LNCaP clone FGC (cell line): Measurements from ENCODE around the gene STK35.
"Not testable (repeated sequence)": the region's sequence is repeated elsewhere in the genome, so short reads cannot be mapped to it uniquely, and the experiment has no call there.

Source experiments
- DNase-seq: peaks from one replicate; pipeline ENCODE4 v3.0.0-alpha.2; 2011; ENCODE audit warnings: low read depth
- H3K4me3 ChIP-seq: 2 replicates; pipeline ENCODE4 v1.5.1; 2011; ENCODE audit warnings: mild to moderate bottlenecking, low read depth, low read length, control low read depth
- CTCF ChIP-seq: IDR thresholded peaks from 2 replicates; pipeline ENCODE4 v1.5.1; 2012; ENCODE audit warnings: mild to moderate bottlenecking; ENCODE audit not compliant: control insufficient read depth, insufficient read depth; ENCODE audit errors: extremely low read depth

The STK35 gene

GRCh38 chr20:2164966-2165365 lies 63.3 kb downstream of the STK35 start:
- no peak for TF ChIP-seq CTCF
- H3K4me3 ChIP-seq = no peak overlapping the region
- no peak for DNase-seq

GRCh38 chr20:2165871-2166270 lies 64.2 kb downstream of the STK35 start:
- no peak for TF ChIP-seq CTCF
- no peak for DNase-seq

GRCh38 chr20:2167112-2167511 lies 65.5 kb downstream of the STK35 start:
- no peak for TF ChIP-seq CTCF
- DNase-seq = no peak
- H3K4me3 ChIP-seq = no peak overlapping the region

More at GRCh38 chr20:2165871-2166270, 64.2 kb downstream of the STK35 start:
- H3K4me3 ChIP-seq = no peak overlapping the region

GRCh38 chr20:2168946-2169345 lies 67.3 kb downstream of the STK35 start:
- no peak for DNase-seq
- no peak overlapping the region for H3K4me3 ChIP-seq
- TF ChIP-seq CTCF = no peak

- no peak overlapping the region for H3K4me3 ChIP-seq
- no peak for TF ChIP-seq CTCF
- DNase-seq = no peak
Measured at GRCh38 chr20:2169456-2170088, 67.9 kb downstream of the STK35 start.

GRCh38 chr20:2170404-2170803 lies 68.8 kb downstream of the STK35 start:
- H3K4me3 ChIP-seq = no peak overlapping the region
- TF ChIP-seq CTCF = no peak
- DNase-seq = no peak

GRCh38 chr20:2171266-2171790 lies 69.7 kb downstream of the STK35 start:
- H3K4me3 ChIP-seq = no peak overlapping the region
- no peak for TF ChIP-seq CTCF
- peak; percentile 53 for DNase-seq

GRCh38 chr20:2171840-2172239 lies 70.2 kb downstream of the STK35 start:
- H3K4me3 ChIP-seq, DNase-seq: not testable (repeated sequence)
